Lower leg skin (tissue), 4 donors: ENCODE data around the gene SPHKAP. TPM values are rescaled to one million over a fixed set of nuclear protein-coding genes. Genes with fewer than 3 reads are reported as not detected.

Experiments used
- DNase-seq, 2 donors: peaks; one replicate each; pipeline ENCODE4 v3.0.0-alpha.2; 2019; ENCODE audit warnings: low spot score in 2 of 2
- H3K4me3 ChIP-seq: fragments of 200-600 bp; sonication (generic); 2 replicates; pipeline ENCODE4 v1.5.1; 2017; ENCODE audit warnings: mild to moderate bottlenecking, low read depth; ENCODE audit not compliant: poor library complexity, severe bottlenecking
- POLR2A ChIP-seq, 2 donors: fragments of 450-650 bp; IDR thresholded peaks; one replicate each; pipeline ENCODE4 v1.6.1; 2016 to 2017; ENCODE audit warnings: antibody characterized with exemption in 2 of 2, mild to moderate bottlenecking in 1 of 2, moderate library complexity in 1 of 2
- WGBS, 2 donors: methylation state at CpG; one replicate each; pipeline ENCODE4 v1.1.5; 2018; 5-methylcytosine and 5-hydroxymethylcytosine counted together
- intact Hi-C: fragments of 100-400 bp; cut with DNase I; formaldehyde crosslinking; loops from one replicate; pipeline ENCODE4 v1.15.0; 2023; ENCODE audit warnings: low total_unique reads
- total RNA-seq, 4 donors: library from RNA; depleted of rRNA; stranded (reverse); fragments of >200 nt; gene quantifications; one replicate each; pipeline ENCODE4 v1.1.0, GENCODE V29; 2016
- TF ChIP-seq, protein P1 (sequence below), 3 donors: fragments of 450-650 bp; IDR thresholded peaks; one replicate each; pipeline ENCODE4 v1.5.1; 2016; ENCODE audit warnings: antibody characterized with exemption in 3 of 3, mild to moderate bottlenecking in 3 of 3, moderate library complexity in 2 of 3

Gene SPHKAP
- total RNA-seq, 4 donors from 2014 or later, result 0.05 to 0.49 (median 0.18) TPM

DNA sequence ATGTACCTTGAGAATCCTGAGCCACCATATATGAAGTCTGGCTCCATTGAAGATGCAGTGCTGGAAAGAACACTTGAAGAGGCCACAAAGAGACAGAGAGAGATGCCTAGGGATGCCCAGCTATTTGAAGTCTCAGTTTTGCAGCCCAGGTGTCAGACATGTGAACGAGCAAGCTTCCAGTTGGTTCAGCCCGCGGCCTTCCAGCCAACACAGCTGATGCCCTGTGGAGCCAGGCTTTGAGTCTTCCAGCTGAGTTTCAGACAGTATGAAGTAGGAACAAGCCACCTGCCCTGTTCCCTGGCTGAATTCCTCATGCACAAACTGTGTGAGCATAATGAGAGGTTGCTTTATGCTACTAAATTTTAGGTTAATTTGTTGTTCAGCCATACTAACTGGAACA is 108.8 kb downstream of the SPHKAP start:
- TF ChIP-seq POLR2A (IDR thresholded peaks at IDR 0.05), result no peak
- TF ChIP-seq, protein P1, sequence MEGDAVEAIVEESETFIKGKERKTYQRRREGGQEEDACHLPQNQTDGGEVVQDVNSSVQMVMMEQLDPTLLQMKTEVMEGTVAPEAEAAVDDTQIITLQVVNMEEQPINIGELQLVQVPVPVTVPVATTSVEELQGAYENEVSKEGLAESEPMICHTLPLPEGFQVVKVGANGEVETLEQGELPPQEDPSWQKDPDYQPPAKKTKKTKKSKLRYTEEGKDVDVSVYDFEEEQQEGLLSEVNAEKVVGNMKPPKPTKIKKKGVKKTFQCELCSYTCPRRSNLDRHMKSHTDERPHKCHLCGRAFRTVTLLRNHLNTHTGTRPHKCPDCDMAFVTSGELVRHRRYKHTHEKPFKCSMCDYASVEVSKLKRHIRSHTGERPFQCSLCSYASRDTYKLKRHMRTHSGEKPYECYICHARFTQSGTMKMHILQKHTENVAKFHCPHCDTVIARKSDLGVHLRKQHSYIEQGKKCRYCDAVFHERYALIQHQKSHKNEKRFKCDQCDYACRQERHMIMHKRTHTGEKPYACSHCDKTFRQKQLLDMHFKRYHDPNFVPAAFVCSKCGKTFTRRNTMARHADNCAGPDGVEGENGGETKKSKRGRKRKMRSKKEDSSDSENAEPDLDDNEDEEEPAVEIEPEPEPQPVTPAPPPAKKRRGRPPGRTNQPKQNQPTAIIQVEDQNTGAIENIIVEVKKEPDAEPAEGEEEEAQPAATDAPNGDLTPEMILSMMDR (IDR thresholded peaks at IDR 0.05), result no peak
- intact Hi-C loops, result no loop called here
- no peak for DNase-seq
- no peak overlapping the region for H3K4me3 ChIP-seq
- 73 to 89% methylated on average over 3 of the region's 3 CpGs for WGBS, 2 donors

DNA sequence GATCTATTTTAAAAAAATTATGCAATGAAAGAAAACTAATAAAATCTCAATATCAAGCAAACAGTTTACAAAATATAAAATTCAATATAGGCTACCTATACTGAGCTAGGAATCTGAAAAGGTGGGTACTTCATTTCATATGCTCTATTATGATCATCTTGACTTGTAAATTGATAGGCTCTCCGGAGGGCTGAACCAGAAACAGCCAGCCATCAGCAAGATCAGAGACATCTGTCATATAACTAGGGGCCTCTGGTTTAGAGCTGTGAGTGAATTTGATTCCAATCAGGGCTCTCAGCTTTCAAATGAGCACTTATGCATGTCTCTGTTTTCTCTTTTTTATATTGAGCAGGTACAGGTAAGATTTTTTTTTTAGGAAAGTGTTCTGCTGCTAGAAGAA is 114.2 kb downstream of the SPHKAP start:
- intact Hi-C loops, result no loop called here
- H3K4me3 ChIP-seq, result no peak overlapping the region
- TF ChIP-seq POLR2A (IDR thresholded peaks at IDR 0.05), result no peak
- TF ChIP-seq, protein P1 (IDR thresholded peaks at IDR 0.05), result no peak
- no peak for DNase-seq
- WGBS, 2 donors, result 54 to 58% methylated on average over 1 of the region's 1 CpG

DNA sequence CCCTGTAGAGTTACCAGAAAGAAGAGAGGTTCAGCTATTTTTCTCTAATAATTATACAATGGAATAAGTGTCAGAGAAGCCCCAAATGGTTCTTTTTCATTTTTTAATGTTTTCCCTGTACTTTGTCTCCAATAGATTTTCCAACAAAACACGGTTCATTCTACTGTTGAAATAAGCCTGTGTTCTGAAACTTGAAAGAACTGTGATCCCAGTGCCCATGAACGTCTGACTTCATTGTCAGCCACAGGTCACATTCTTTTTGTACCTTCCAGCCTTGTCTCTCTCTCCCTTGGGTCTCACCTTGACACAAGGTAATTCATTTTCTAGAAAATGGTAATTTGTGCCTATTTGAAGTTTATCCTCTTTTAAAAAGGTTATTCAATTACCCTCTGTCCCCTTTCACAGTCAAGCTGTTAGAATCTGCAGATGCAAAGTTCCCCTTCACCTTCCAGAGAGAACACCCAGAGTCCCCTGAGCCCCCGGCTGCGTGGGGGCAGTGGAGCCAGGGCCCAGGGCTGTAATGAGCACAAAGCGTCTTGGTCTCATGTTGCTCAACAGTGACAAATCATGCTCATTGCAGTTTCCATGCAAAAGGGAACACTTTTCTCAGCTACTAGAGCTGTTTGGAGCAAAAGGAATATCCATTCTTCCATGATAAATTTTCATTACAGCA is 115.2 kb downstream of the SPHKAP start:
- no peak for DNase-seq
- intact Hi-C loops, result no loop called here

DNA sequence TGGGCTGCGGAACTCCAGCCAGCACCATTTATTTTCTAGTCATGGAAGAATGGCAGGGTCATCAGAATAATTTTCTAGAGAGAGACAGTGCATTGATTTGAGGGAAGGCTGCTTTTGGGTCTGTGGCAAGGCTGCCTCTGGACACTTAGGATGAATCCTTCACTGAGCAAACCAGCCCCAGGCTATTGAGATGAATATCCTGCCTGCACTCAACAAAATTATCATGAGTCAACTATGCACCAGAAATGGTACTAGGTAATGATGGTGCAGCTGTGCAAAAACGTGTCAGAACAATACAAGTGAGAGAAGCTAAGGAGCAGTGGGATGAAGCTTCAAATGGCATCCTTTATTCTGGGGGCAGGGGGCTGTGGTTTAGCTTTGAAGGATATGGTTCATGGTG is 115.8 kb downstream of the SPHKAP start:
- 48 to 56% methylated on average over 2 of the region's 2 CpGs for WGBS, 2 donors
- intact Hi-C loops, result no loop called here
- no peak overlapping the region for H3K4me3 ChIP-seq
- TF ChIP-seq POLR2A (IDR thresholded peaks at IDR 0.05), result no peak
- TF ChIP-seq, protein P1 (IDR thresholded peaks at IDR 0.05), result no peak
- no peak for DNase-seq

More for the DNA sequence above, 115.2 kb downstream of the SPHKAP start:
- no peak overlapping the region for H3K4me3 ChIP-seq
- 59 to 64% methylated on average over 5 of the region's 5 CpGs for WGBS, 2 donors
- TF ChIP-seq, protein P1 (IDR thresholded peaks at IDR 0.05), result no peak
- no peak for TF ChIP-seq POLR2A (IDR thresholded peaks at IDR 0.05)

DNA sequence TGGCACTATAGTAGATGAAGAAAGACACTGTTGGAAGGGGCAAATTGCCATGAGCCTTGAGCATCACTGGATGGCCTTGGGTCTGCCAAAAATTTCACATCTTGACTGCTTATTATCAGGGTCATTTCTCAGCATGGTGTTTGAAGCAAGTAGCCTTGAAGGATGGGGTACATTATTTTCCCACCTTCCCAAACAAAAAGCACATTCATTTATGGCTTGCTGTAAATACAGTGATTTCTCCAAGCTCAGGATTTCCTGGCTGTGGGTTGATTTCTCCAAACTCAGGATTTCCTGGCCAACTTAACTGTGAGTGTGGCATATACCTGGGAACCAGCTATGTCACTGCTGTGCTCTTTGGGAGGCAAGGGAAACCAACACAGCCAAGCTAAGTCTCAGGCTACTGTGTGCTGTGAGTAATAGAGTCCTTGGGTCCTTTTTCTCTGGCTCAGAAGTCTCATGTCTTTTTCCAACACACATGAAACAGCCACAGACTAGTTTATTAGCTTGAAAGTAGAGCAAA is 116.6 kb downstream of the SPHKAP start:
- intact Hi-C loops, result no loop called here
- DNase-seq, result no peak
- no peak overlapping the region for H3K4me3 ChIP-seq
- TF ChIP-seq POLR2A (IDR thresholded peaks at IDR 0.05), result no peak
- TF ChIP-seq, protein P1 (IDR thresholded peaks at IDR 0.05), result no peak

DNA sequence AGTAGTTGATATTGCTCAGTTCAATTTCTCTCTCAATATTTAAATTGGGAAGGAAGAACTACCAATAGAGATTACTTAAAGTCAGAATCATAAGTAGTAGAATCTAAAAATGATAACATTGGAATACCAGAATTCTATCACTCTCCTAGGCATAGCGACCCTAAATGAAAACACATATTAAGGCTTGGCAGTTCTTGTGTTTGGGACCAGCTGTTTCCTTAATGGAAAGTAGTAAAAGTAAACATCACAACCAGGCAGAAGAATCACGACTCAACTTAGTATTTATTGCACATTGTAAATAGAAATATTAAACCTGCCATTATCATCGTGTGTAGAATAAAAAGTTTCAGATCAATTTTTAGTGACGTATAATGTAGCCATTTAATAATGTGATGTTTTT is 117.5 kb downstream of the SPHKAP start:
- H3K4me3 ChIP-seq, result no peak overlapping the region
- intact Hi-C loops, result no loop called here
- no peak for TF ChIP-seq POLR2A (IDR thresholded peaks at IDR 0.05)
- TF ChIP-seq, protein P1 (IDR thresholded peaks at IDR 0.05), result no peak
- 69 to 78% methylated on average over 4 of the region's 4 CpGs for WGBS, 2 donors
- no peak for DNase-seq
